BJ (cell line): Measurements from ENCODE around the gene MUCL3. TPM values are rescaled to one million over a fixed set of nuclear protein-coding genes. Genes with fewer than 3 reads are reported as not detected.

Experiments used
- CTCF ChIA-PET: fragments of 350-600 bp; formaldehyde crosslinking; extraction: SDS; loops from one replicate; lab custom pipeline; 2021; ENCODE audit warnings: antibody characterized with exemption, inconsistent platforms; lab: Yijun Ruan, JAX
- POLR2A ChIA-PET: fragments of 300-600 bp; sonication (Branson Sonifier 250); formaldehyde crosslinking; extraction: SDS; loops from one replicate; lab custom pipeline; 2021; ENCODE audit warnings: antibody characterized with exemption; lab: Charles Lee
- DNase-seq: peaks from one replicate; pipeline ENCODE4 v3.0.0-alpha.2; 2011; ENCODE audit warnings: low read depth
- H3K27me3 ChIP-seq: 2 replicates; pipeline ENCODE4 v1.6.0; 2011; ENCODE audit warnings: low read length; ENCODE audit not compliant: control insufficient read depth, insufficient read depth
- H3K36me3 ChIP-seq: 2 replicates; pipeline ENCODE4 v1.5.1; 2011; ENCODE audit warnings: low read length; ENCODE audit not compliant: control insufficient read depth, insufficient read depth
- H3K4me3 ChIP-seq: 2 replicates; pipeline ENCODE4 v1.5.1; 2011; ENCODE audit warnings: low read depth, mild to moderate bottlenecking, control low read depth, low read length
- CTCF ChIP-seq: IDR thresholded peaks from 2 replicates; pipeline ENCODE4 v1.5.1; 2011; ENCODE audit warnings: low read depth, mild to moderate bottlenecking, control low read depth, inconsistent platforms, low read length, moderate library complexity; ENCODE audit not compliant: insufficient read depth
- polyA plus RNA-seq: library from polyadenylated mRNA; depleted of rRNA; stranded (reverse); fragments of >200 nt; gene quantifications from 2 replicates; pipeline ENCODE4 v1.2.3, GENCODE V29; 2011

The MUCL3 gene
- polyA plus RNA-seq, 1 experiment, result not detected

GRCh38 chr6:30960907-30961673, 20.3 kb downstream of the MUCL3 start:
- no peak for TF ChIP-seq CTCF
- no peak overlapping the region for H3K4me3 ChIP-seq
- peaks cover 15% of the 10 kb centered on the region for H3K27me3 ChIP-seq
- POLR2A ChIA-PET, result no interaction called here
- CTCF ChIA-PET, result interaction anchor here (0.8 to 1.6 kb wide), 6 partner anchors 9 to 126 kb away, joined by 3 to 6 read pairs (median 4); no protein-coding TSS in a partner anchor
- no peaks in the 10 kb centered on the region for H3K36me3 ChIP-seq
- DNase-seq, result no peak

GRCh38 chr6:30962716-30963115, 21.9 kb downstream of the MUCL3 start:
- CTCF ChIA-PET, result no interaction called here
- DNase-seq, result no peak
- H3K36me3 ChIP-seq, result no peaks in the 10 kb centered on the region
- TF ChIP-seq CTCF, result no peak
- POLR2A ChIA-PET, result no interaction called here
- H3K4me3 ChIP-seq, result no peak overlapping the region
- peaks cover 4% of the 10 kb centered on the region for H3K27me3 ChIP-seq

- no peak for TF ChIP-seq CTCF
- no peak overlapping the region for H3K4me3 ChIP-seq
- DNase-seq, result no peak
- POLR2A ChIA-PET, result no interaction called here
- CTCF ChIA-PET, result no interaction called here
- H3K27me3 ChIP-seq, result peaks cover 1% of the 10 kb centered on the region
- no peaks in the 10 kb centered on the region for H3K36me3 ChIP-seq
Observed at GRCh38 chr6:30963641-30964040, 22.9 kb downstream of the MUCL3 start.

- Histone ChIP-seq H3K36me3 (no peaks in the 10 kb centered on the region), H3K4me3 (no peak overlapping the region), H3K27me3 (peaks cover 1% of the 10 kb centered on the region)
- POLR2A ChIA-PET, result no interaction called here
- TF ChIP-seq CTCF, result no peak
- CTCF ChIA-PET, result no interaction called here
- no peak for DNase-seq
Observed at GRCh38 chr6:30964075-30964474, 23.3 kb downstream of the MUCL3 start.

GRCh38 chr6:30965140-30965601, 24.4 kb downstream of the MUCL3 start:
- Histone ChIP-seq H3K27me3 (peaks cover 1% of the 10 kb centered on the region), H3K4me3 (no peak overlapping the region), H3K36me3 (no peaks in the 10 kb centered on the region)
- CTCF ChIA-PET, result interaction anchor here (0.8 kb wide), 1 partner anchor 16 kb away, joined by 3 read pairs; no protein-coding TSS in a partner anchor
- POLR2A ChIA-PET, result no interaction called here
- no peak for TF ChIP-seq CTCF
- no peak for DNase-seq
